B cell (primary cell): ENCODE data around the gene ZNF80. TPM values are rescaled to one million over a fixed set of nuclear protein-coding genes. Genes with fewer than 3 reads are reported as not detected.

Experiments used
- ATAC-seq: fragments of 200-7000 bp; cut with Tn5 transposase; one replicate; pipeline ENCODE4 v1.10.0; 2021; ENCODE audit warnings: low read depth, mild to moderate bottlenecking, moderate number of reproducible peaks, moderate library complexity
- CTCF ChIA-PET: fragments of 350-600 bp; sonication (Branson Sonifier 250); formaldehyde crosslinking; loops from one replicate; lab custom pipeline; 2021; ENCODE audit warnings: antibody characterized with exemption, inconsistent platforms; lab: Charles Lee
- POLR2A ChIA-PET: fragments of 350-600 bp; sonication (Branson Sonifier 250); formaldehyde crosslinking; loops from one replicate; lab custom pipeline; 2021; ENCODE audit warnings: antibody characterized with exemption; lab: Charles Lee
- DNase-seq: peaks from one replicate; pipeline ENCODE4 v3.0.0; 2013
- H2AFZ ChIP-seq: 2 replicates; pipeline ENCODE4 v1.6.1; 2012; ENCODE audit warnings: mild to moderate bottlenecking, low read depth, low read length; ENCODE audit not compliant: insufficient read depth, poor library complexity, severe bottlenecking
- H3K27ac ChIP-seq, 2 donors: 1 replicate in 1 of 2; 2 replicates in 1 of 2; pipeline ENCODE4 v1.5.1; 2012 to 2013; ENCODE audit warnings: low read length in 2 of 2, mild to moderate bottlenecking in 2 of 2, moderate library complexity in 1 of 2
- H3K27me3 ChIP-seq, 4 experiments: fragments of 200-600 bp in 1 of 4; sonication (generic) in 1 of 4; replicated peaks in 1 of 4; 1 replicate in 2 of 4; 2 replicates in 2 of 4; pipeline versions ENCODE4 v1.6.1 to v1.7.0; 2013 to 2016; ENCODE audit warnings: low read length in 3 of 4, mild to moderate bottlenecking in 2 of 4, mixed read lengths in 1 of 4, moderate library complexity in 1 of 4; ENCODE audit not compliant: insufficient read depth in 4 of 4, control insufficient read depth in 3 of 4; ENCODE audit errors: control extremely low read depth in 1 of 4
- H3K36me3 ChIP-seq, 2 experiments: replicated peaks in 1 of 2; 1 replicate in 1 of 2; 2 replicates in 1 of 2; pipeline versions ENCODE4 v1.6.1 to v1.7.1; 2013; ENCODE audit warnings: low read length in 1 of 2; ENCODE audit not compliant: insufficient read depth in 2 of 2, control insufficient read depth in 1 of 2; ENCODE audit errors: control extremely low read depth in 1 of 2, extremely low read depth in 1 of 2
- H3K4me1 ChIP-seq, 2 donors: fragments of 200-600 bp in 1 of 2; sonication (generic) in 1 of 2; 1 replicate in 1 of 2; 2 replicates in 1 of 2; pipeline versions ENCODE4 v1.5.1 to v1.6.1; 2013 to 2017; ENCODE audit warnings: low read length in 2 of 2; ENCODE audit not compliant: control insufficient read depth in 2 of 2, insufficient read depth in 2 of 2
- H3K4me2 ChIP-seq: replicated peaks from 2 replicates; pipeline ENCODE3; 2012; ENCODE audit warnings: mild to moderate bottlenecking, low read depth, low read length; ENCODE audit not compliant: poor library complexity, severe bottlenecking
- H3K4me3 ChIP-seq, 5 experiments: fragments of 200-600 bp in 1 of 5; sonication (generic) in 1 of 5; 1 replicate in 3 of 5; 2 replicates in 2 of 5; pipeline versions ENCODE4 v1.5.1 to v1.7.0; 2011 to 2016; ENCODE audit warnings: low read length in 4 of 5, mild to moderate bottlenecking in 4 of 5, low read depth in 2 of 5, control low read depth in 1 of 5, moderate library complexity in 1 of 5; ENCODE audit not compliant: insufficient read depth in 1 of 5; ENCODE audit errors: control extremely low read depth in 1 of 5, extremely low read depth in 1 of 5
- H3K79me2 ChIP-seq: fragments of 200-600 bp; sonication (generic); one replicate; pipeline ENCODE4 v1.6.0; 2016; ENCODE audit warnings: low read length; ENCODE audit not compliant: control insufficient read depth, insufficient read depth
- H3K9ac ChIP-seq: fragments of 200-600 bp; sonication (generic); 2 replicates; pipeline ENCODE4 v1.6.1; 2017; ENCODE audit warnings: mild to moderate bottlenecking, low read length, moderate library complexity
- H3K9me3 ChIP-seq, 3 donors: one replicate each; pipeline versions ENCODE4 v1.6.1 to v1.7.1; 2013; ENCODE audit warnings: low read length in 2 of 3; ENCODE audit not compliant: control insufficient read depth in 2 of 3, insufficient read depth in 1 of 3; ENCODE audit errors: control extremely low read depth in 1 of 3
- H4K20me1 ChIP-seq: 2 replicates; pipeline ENCODE4 v1.6.0; 2012; ENCODE audit warnings: mild to moderate bottlenecking, low read length; ENCODE audit not compliant: insufficient read depth, control insufficient read depth, poor library complexity, severe bottlenecking
- H3K27ac Mint-ChIP-seq: one replicate; pipeline ENCODE4 v1.8.0; 2021; ENCODE audit warnings: mixed read lengths
- H3K27me3 Mint-ChIP-seq: one replicate; pipeline ENCODE4 v1.8.0; 2021; ENCODE audit warnings: mixed read lengths
- H3K4me1 Mint-ChIP-seq: one replicate; pipeline ENCODE4 v1.8.0; 2021; ENCODE audit warnings: mixed read lengths
- H3K4me3 Mint-ChIP-seq: one replicate; pipeline ENCODE4 v1.8.0; 2021; ENCODE audit warnings: mixed read lengths
- H3K9me3 Mint-ChIP-seq: one replicate; pipeline ENCODE4 v1.8.0; 2022; ENCODE audit warnings: mixed read lengths; ENCODE audit not compliant: insufficient read depth
- CTCF ChIP-seq: fragments of 200-600 bp; IDR thresholded peaks from one replicate; pipeline ENCODE4 v1.8.0; 2022; ENCODE audit warnings: antibody characterized with exemption, mild to moderate bottlenecking
- EZH2 ChIP-seq: IDR thresholded peaks from 2 replicates; pipeline ENCODE4 v1.6.1; 2012; ENCODE audit warnings: borderline replicate concordance, low read depth, mild to moderate bottlenecking, moderate library complexity, low read length; ENCODE audit not compliant: insufficient read depth, poor library complexity, severe bottlenecking
- WGBS: methylation state at CpG from one replicate; pipeline ENCODE4 v1.1.5; 2013; ENCODE audit warnings: missing lambda C conversion rate; ENCODE audit not compliant: insufficient coverage; 5-methylcytosine and 5-hydroxymethylcytosine counted together
- intact Hi-C: fragments of 100-400 bp; cut with micrococcal nuclease; formaldehyde crosslinking; loops from one replicate; pipeline ENCODE4 v1.10.0; 2022
- polyA plus RNA-seq: library from polyadenylated mRNA; depleted of rRNA; stranded (reverse); fragments of >200 nt; gene quantifications from 2 replicates; pipeline ENCODE4 v1.2.3, GENCODE V29; 2012
- total RNA-seq, 2 donors: library from RNA; stranded (reverse); fragments of 120-200 nt in 1 of 2; gene quantifications; 1 replicate in 1 of 2; 2 replicates in 1 of 2; pipeline versions ENCODE4 v1.2.3 to v1.2.4, GENCODE V29; 2013 to 2022

Gene ZNF80
- total and polyA plus RNA-seq, 2 donors (not counting 1 experiment from before 2014, with no cell fraction given): 0.04 to 0.42 TPM

GRCh38 chr3:114214542-114215341, 22.6 kb downstream of the ZNF80 start:
- Mint-ChIP-seq H3K4me1 (peaks cover 36% of the 10 kb centered on the region), H3K9me3 (no peaks in the 10 kb centered on the region), H3K27me3 (no peaks in the 10 kb centered on the region), H3K4me3 (no peak overlapping the region), H3K27ac (no peak overlapping the region)
- H3K4me2 ChIP-seq: peak overlapping the region; percentile 86
- TF ChIP-seq CTCF: no peak
- TF ChIP-seq EZH2: no peak
- peaks cover 33% of the 10 kb centered on the region for H3K79me2 ChIP-seq
- DNase-seq (peak; percentile 72), ATAC-seq (no peak)
- no peaks in the 10 kb centered on the region for H3K36me3 ChIP-seq
- intact Hi-C loops: loop anchor here (1.0 to 5.0 kb wide), 11 partner anchors 9 to 1568 kb away; partner anchors contain the start of genes CCDC191, NAA50, QTRT2 and SIDT1
- no peaks in the 10 kb centered on the region for H3K27me3 ChIP-seq
- 31% methylated on average over 2 of the region's 6 CpGs for WGBS
- H4K20me1 ChIP-seq: no peaks in the 10 kb centered on the region
- peak overlapping the region; percentile 95 to 98 for H3K27ac ChIP-seq
- H3K4me3 ChIP-seq: peak overlapping the region; percentile 42 to 76 (median 69)
- H3K9ac ChIP-seq: peak overlapping the region; percentile 70
- peak overlapping the region; percentile 50 for H2AFZ ChIP-seq
- ChIA-PET POLR2A (interaction anchor here (0.7 to 2.2 kb wide), 6 partner anchors 8 to 236 kb away, joined by 3 to 40 read pairs (median 6); no protein-coding TSS in a partner anchor), CTCF (interaction anchor here (0.6 to 5.1 kb wide), 19 partner anchors 9 to 530 kb away, joined by 3 to 57 read pairs (median 7); partner anchors contain the start of genes ATP6V1A, DRD3 and NAA50)
- no peaks in the 10 kb centered on the region for H3K9me3 ChIP-seq
- H3K4me1 ChIP-seq: peaks cover 74 to 80% of the 10 kb centered on the region in 2 donors
